ENCODE results near the gene DEF6.
A peak's percentile ranks its signal among the peaks of the same experiment; 100 is the strongest.
"Not testable (repeated sequence)": the region's sequence is repeated elsewhere in the genome, so short reads cannot be mapped to it uniquely, and the experiment has no call there.

Gene DEF6

GRCh38 chr6:35278708-35279107 lies 18.9 kb upstream of the DEF6 start:
- DNase-seq (ENCODE audit: low read depth in 2 of 2) = no peak

GRCh38 chr6:35280903-35281302 lies 16.7 kb upstream of the DEF6 start:
- no peak for DNase-seq (ENCODE audit: low read depth in 2 of 2)

GRCh38 chr6:35282472-35282871 lies 15.1 kb upstream of the DEF6 start:
- no peak for DNase-seq (ENCODE audit: low read depth in 2 of 2)

GRCh38 chr6:35283361-35283760 lies 14.3 kb upstream of the DEF6 start:
- DNase-seq (ENCODE audit: low read depth in 2 of 2) = no peak

- DNase-seq (ENCODE audit: low read depth in 2 of 2) = no peak
Measured at GRCh38 chr6:35287671-35288396, 9.8 kb upstream of the DEF6 start.

- DNase-seq (ENCODE audit: low read depth in 2 of 2) = no peak
Measured at GRCh38 chr6:35288834-35289233, 8.8 kb upstream of the DEF6 start.

GRCh38 chr6:35291491-35291890 lies 6.1 kb upstream of the DEF6 start:
- no peak for DNase-seq (ENCODE audit: low read depth in 2 of 2)

- no peak for DNase-seq (ENCODE audit: low read depth in 2 of 2)
Measured at GRCh38 chr6:35292494-35292893, 5.1 kb upstream of the DEF6 start.

GRCh38 chr6:35293681-35294080 lies 3.9 kb upstream of the DEF6 start:
- DNase-seq (ENCODE audit: low read depth in 2 of 2) = no peak

GRCh38 chr6:35294308-35294945 lies 3.2 kb upstream of the DEF6 start:
- DNase-seq (ENCODE audit: low read depth in 2 of 2) = no peak

- DNase-seq (ENCODE audit: low read depth in 2 of 2) = no peak
Measured at GRCh38 chr6:35295036-35295435, 2.6 kb upstream of the DEF6 start.

GRCh38 chr6:35295521-35296315 lies 1.9 kb upstream of the DEF6 start:
- no peak for DNase-seq (ENCODE audit: low read depth in 2 of 2)

GRCh38 chr6:35296931-35297600 lies 552 bp upstream of the DEF6 start:
- DNase-seq (ENCODE audit: low read depth in 2 of 2) = no peak

GRCh38 chr6:35298625-35299140 lies 1.1 kb downstream of the DEF6 start:
- no peak for DNase-seq (ENCODE audit: low read depth in 2 of 2)

- no peak for DNase-seq (ENCODE audit: low read depth in 2 of 2)
Measured at GRCh38 chr6:35299674-35300073, 2.1 kb downstream of the DEF6 start.

GRCh38 chr6:35300848-35301247 lies 3.2 kb downstream of the DEF6 start:
- DNase-seq (ENCODE audit: low read depth in 2 of 2) = no peak

GRCh38 chr6:35302604-35303241 lies 5.1 kb downstream of the DEF6 start:
- DNase-seq (ENCODE audit: low read depth in 2 of 2) = peak; percentile 83 to 91

GRCh38 chr6:35304299-35304698 lies 6.7 kb downstream of the DEF6 start:
- DNase-seq (ENCODE audit: low read depth in 2 of 2) = no peak

GRCh38 chr6:35305117-35305516 lies 7.5 kb downstream of the DEF6 start:
- DNase-seq (ENCODE audit: low read depth in 2 of 2) = no peak

- DNase-seq (ENCODE audit: low read depth in 2 of 2) = not testable (repeated sequence)
Measured at GRCh38 chr6:35307138-35307537, 9.5 kb downstream of the DEF6 start.

GRCh38 chr6:35308543-35308942 lies 10.9 kb downstream of the DEF6 start:
- not testable (repeated sequence) for DNase-seq (ENCODE audit: low read depth in 2 of 2)

Data from stimulated activated CD8-positive, alpha-beta memory T cell treated with anti-CD3 and anti-CD28 coated beads, Interleukin-15, amount 100 ng/mL, for 48 hours (primary cell).